Endothelial cell of umbilical vein (primary cell): Measurements from ENCODE around the gene TPP2.

Source experiments
- POLR2AphosphoS5 ChIP-seq: IDR thresholded peaks from 2 replicates; pipeline ENCODE4 v1.6.1; 2012; ENCODE audit warnings: low read depth, mild to moderate bottlenecking, control low read depth, low read length, moderate library complexity; ENCODE audit not compliant: insufficient read depth
- TF ChIP-seq, protein P1 (sequence below), 2 donors: IDR thresholded peaks; 1 replicate in 1 of 2; 2 replicates in 1 of 2; pipeline ENCODE4 v1.5.1; 2011; ENCODE audit warnings: low read length in 2 of 2, mild to moderate bottlenecking in 2 of 2, moderate library complexity in 2 of 2, control low read depth in 1 of 2, inconsistent platforms in 1 of 2, low read depth in 1 of 2; ENCODE audit not compliant: insufficient read depth in 1 of 2; ENCODE audit errors: extremely low read depth in 1 of 2

- TF ChIP-seq, protein P1, sequence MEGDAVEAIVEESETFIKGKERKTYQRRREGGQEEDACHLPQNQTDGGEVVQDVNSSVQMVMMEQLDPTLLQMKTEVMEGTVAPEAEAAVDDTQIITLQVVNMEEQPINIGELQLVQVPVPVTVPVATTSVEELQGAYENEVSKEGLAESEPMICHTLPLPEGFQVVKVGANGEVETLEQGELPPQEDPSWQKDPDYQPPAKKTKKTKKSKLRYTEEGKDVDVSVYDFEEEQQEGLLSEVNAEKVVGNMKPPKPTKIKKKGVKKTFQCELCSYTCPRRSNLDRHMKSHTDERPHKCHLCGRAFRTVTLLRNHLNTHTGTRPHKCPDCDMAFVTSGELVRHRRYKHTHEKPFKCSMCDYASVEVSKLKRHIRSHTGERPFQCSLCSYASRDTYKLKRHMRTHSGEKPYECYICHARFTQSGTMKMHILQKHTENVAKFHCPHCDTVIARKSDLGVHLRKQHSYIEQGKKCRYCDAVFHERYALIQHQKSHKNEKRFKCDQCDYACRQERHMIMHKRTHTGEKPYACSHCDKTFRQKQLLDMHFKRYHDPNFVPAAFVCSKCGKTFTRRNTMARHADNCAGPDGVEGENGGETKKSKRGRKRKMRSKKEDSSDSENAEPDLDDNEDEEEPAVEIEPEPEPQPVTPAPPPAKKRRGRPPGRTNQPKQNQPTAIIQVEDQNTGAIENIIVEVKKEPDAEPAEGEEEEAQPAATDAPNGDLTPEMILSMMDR (IDR thresholded peaks at IDR 0.05; ENCODE audit: extremely low read depth in 1 of 2, insufficient read depth in 1 of 2, low read depth in 1 of 2, low read length in 2 of 2) = no peak
- no peak for TF ChIP-seq POLR2AphosphoS5
Measured at GRCh38 chr13:102582256-102582655, 14.5 kb upstream of the TPP2 start.
